Hippocampal formation (tissue), 2 donors: Measurements from ENCODE around the gene POLR3C.
A peak's percentile ranks its signal among the peaks of the same experiment; 100 is the strongest.
"Not testable (repeated sequence)": the region's sequence is repeated elsewhere in the genome, so short reads cannot be mapped to it uniquely, and the experiment has no call there.

Experiments
- DNase-seq, 2 donors: peaks; one replicate each; lab custom pipeline; 2025; lab: John Stamatoyannopoulos, UW

The POLR3C gene

DNA sequence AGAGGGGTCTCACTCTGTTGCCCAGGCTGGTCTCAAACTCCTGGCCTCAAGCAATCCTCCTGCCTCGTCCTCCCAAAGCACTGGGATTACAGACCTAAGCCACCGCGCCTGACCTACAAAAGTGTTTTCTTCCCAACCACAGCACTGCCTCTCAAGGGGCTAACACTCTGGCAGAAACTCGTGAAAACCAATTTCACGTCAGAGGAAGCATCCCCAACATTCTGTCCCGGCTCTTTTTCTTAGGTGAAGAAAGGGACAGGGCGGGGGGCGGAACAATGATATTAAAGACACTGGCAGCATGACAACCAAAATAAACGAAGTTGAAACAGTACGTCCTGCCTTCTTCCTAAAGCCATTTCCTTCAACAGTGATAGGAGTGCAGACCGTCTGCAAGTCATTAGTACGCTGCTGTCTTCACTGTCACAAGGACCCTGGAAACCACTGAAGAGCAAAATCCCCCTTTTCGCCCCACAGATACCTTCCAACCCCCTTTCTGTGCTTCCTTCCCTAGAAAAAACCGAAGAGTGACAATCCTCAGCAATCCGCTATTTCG is 1.1 kb upstream of the POLR3C start:
- DNase-seq = not testable (repeated sequence)

GRCh38 chr1:145824499-145824842 is 471 bp downstream of the POLR3C start:
- DNase-seq = no peak

- no peak for DNase-seq
Observed at GRCh38 chr1:145826030-145826429, 2.0 kb downstream of the POLR3C start.

DNA sequence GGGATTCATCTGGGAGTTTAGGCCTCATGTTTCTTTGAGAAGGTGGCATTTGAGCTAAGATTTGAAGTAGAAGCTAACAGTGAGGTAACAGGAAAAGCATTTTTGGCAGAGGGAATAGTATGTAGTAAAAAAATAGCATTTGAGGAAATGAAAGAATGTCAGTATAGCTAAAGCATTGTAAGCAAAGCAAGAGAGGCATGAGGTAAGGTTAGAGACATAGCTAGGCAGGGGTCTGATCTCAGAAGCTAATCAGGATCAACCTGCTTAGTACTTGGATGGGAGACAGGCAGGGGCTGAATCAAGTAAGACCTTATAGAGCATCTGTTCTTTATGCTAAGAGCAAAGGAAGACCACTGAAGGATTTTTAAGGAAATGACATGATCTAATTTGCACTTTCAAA is 4.0 kb downstream of the POLR3C start:
- no peak for DNase-seq

GRCh38 chr1:145828367-145829026 is 4.5 kb downstream of the POLR3C start:
- no peak for DNase-seq

GRCh38 chr1:145830810-145831209 is 6.8 kb downstream of the POLR3C start:
- not testable (repeated sequence) for DNase-seq

DNA sequence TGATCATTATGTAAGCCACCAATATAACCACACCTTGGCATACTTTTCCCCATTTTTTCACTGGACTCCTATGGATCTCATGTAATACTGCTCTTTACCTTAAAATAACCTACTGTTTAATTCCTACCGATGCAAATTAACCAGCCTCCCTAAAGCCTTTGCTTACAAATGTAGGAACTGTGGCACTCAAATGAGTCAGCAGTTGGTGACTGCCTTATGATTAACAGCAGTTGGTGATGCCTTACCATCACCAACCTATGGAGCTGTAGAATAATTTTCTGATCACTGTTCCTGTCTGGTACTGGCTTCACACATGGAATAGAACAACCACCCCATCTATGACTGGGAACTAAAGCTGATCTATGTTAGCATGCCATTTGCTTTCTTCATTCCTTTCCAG is 13.7 kb downstream of the POLR3C start:
- DNase-seq = no peak

DNA sequence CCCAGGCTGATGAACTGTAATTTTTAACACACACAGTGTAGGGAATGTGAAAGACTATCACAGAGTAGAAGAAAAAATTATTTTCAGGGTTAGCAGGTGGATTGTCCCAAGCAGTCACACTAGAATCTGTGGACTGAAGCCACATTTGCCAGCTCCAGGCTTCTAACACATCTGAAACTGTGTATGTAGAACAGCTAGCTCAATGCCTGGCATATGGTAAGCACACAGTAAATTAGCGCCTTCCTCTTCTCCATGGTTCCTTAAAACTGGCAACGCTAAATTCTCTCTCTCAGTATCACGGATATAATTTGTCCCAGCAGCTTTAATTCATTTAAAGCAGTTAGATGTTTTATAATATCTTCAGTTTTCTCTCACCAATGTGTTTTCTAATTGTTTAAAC is 19.0 kb downstream of the POLR3C start:
- peak in 1 of 2 donors; percentile 39 for DNase-seq

DNA sequence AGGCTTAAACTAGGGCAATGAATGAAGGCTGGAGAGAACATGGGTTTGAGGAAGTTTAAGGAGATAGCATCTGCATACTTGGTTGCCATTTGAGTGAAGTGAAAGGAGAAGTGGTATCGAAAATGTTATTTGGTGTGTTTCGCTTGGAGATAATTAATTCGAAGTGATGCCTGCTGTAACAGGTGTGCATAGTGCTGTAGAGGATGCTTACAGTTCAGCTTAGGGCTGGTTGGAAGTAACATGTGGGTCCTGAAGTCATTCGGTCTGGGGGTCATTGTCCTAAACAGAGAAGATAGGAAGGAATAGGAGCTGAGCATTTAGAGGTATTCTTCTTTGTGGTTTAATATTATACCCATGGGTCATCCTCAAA is 21.1 kb downstream of the POLR3C start:
- DNase-seq = no peak

DNA sequence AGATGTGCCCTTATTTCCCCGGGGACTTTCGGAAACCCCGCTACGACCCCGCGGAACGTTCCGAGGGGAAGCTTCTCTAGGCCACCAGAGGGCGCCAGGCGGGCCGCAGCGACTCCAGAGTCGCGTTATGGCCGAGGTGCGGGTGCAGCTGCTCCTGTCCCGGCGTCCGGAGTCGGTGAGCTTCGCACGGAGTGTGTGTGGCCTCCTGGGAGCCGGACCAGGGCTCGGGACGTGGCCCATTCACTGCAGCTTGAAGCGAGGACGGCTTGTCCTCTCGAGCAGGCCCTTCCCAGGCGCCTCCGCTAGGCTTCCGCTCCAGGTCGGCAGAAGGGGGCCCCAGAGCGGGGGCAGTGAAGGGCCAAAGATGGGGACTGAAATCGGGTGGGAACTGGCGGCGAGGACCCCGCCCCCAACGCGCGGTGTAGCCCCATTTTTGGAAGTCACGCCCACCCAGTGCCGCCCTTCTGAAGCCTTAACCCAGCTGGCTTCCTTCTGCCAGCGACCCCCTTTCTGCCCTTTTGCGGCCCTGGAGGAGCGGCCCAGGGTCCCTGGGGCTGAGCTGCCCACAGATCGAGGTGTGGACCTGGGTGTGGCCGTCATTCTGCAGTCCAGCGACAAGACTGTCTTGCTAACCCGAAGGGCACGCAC is 21.6 kb downstream of the POLR3C start, which contains the start of gene NUDT17:
NUDT17 (plus strand) TSS at position 117 of the 648 bp plus-strand sequence; CDS start at position 128, 11 bp downstream.
- peak; percentile 51 to 57 for DNase-seq

GRCh38 chr1:145846201-145846612 is 22.2 kb downstream of the POLR3C start:
- no peak for DNase-seq

DNA sequence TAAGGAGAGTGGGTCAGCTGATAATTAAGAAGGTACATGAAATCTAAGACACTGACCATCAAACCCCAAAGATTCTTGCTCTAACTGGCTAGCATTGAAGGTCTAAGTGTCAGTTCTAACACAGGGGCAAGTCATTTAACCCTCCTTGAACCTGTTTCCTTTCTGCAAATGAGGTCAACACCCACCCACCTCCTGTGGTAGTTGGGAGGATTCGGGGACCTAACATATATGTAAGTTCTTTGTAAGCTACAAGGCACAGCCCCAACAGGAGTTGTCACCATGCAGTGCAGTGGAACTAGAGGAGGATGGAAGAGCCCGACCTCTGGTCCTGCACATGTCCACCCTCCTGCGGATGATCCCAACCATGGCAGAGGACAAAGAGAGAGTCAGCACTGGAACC is 23.8 kb downstream of the POLR3C start:
- DNase-seq = no peak

DNA sequence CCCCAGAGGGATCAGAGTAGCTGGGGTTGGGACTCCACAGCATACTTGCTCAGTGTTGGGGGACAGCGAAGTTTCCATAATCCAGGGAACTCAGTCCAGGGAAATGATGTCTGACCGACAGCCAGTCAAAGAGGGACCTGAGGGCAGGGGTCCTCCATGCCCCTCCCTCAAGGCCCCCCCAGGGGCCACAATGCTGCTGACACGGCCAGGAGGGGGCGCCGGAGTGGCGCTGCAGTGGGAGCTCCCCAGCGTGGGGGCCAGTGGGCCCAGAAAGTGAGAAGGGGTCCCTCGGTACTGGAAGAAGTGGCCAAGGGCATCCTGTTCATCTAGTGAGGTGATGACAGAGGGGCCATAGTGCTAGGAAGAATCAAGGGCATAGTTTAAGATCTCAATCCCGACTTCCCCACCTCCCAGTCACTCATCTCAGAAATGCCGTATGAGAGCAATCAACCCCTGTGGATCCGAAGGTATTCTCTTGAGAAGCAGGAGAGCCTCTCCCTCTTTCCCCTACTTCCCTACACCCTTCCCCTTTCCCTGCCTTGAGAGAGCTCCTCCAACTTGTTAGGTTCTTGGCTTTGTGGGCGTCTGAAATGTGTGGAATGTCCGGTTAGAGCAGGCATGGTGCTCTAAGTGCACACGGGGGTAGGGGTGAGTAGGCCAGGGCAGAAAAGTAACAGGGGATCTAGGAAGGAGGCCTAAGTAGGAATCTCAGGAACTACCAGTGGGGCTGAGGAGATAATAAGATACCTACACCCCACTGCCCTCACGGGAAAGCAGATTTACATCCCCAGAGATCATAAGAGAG is 25.6 kb downstream of the POLR3C start:
- no peak for DNase-seq

DNA sequence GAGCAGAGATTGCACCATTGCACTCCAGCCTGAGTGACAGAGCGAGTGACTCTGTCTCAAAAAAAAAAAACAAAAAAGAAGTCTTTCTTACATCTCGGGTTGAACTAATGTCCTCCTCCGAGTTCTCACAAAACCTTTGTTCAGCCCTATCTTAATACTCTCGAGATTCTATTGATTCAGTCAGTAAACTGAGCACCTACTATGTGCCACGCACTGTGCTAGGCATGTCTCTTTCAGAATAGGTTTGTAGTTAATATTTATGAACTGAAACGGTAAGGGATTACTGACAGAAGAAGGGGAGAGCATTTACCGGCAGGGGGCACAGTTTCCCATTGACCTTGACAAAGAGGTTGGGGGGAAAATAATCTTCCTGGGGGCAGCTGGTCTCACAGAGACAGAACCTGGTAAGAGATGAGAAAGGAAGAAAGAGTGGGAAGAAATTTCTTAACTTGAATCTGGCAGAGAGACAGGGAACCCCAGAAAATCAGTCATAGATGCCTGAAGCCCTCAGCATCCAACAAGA is 31.5 kb downstream of the POLR3C start:
- DNase-seq = no peak

DNA sequence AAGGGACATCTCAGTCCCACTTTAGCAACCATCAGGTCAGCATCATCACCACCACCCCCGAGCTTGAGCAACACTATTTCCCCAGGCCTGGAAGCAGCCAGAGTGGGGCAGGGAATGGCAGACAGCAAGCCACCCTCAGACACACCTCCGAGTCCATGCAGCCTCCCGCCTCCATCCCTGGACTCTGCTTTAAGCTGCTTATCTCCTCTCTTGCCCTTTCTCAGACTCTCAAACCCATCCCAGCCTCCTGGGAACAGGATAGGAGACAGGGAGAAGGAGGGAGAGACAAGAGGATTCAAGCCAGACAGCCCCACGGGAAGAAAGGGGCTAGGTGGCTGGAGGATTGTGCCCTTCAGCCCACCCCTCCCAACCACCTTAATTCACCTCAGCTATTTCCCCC is 33.2 kb downstream of the POLR3C start:
- DNase-seq = no peak

- peak in 1 of 2 donors; percentile 37 for DNase-seq
Observed at GRCh38 chr1:145858238-145858900, 34.4 kb downstream of the POLR3C start.

DNA sequence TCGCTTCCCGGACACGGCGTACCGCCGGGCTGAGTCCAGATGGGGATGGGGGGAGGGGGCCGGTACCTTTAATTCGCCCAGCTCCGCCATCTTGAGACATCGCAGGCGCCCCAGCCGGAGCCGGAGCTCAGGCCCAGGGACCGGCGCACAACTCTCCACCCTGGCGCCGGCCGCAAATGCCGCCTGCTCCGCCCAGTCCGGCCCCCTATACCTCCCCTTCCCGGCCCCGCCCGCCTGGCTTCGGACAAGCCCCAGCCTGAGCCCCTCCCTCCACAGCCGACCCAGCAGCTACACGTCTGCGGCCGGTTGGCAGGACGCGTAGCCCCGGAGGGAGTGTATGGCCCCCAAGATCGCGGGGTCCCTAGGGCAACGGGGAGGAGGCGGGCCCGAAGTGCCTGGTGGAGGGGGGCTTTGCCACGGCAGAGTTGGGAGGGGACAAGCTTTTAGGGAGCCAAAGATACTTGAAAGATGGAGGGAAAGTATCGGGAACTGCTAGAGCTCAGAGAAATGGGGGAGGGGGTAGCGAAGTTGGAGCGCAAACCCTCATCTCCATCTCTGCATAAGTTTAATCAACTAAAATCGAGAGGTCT is 35.0 kb downstream of the POLR3C start, which contains the start of gene PIAS3:
PIAS3 (minus strand) TSS at position 181 of the 590 bp plus-strand sequence; CDS start at position 90, 91 bp downstream.
- DNase-seq = peak; percentile 84 to 92

DNA sequence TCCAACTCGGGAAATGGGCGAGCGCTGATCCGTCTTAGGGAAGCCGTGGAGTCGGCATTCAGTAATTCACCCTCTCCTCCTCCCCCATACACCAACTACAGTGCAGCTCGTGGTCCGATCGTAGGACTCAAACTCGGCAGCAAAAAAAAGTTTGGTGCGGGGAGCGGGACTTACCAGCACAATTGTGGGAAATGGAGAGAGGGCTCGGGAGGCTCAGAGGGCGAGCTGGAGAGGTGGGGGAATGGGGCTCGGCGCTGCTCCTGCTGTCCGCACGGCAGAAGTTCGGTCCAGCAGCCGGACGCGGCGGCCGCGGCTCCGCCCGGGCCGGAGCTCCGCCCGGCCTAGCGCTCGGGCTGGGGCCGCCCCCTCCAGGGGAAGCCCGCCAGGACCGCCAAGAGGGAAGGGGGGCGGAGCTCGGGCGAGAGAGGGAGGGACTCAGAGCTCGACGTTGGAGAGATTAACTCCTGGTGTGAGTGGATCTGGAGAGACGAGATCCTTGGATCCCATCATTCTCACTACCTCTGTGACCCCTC is 35.6 kb downstream of the POLR3C start:
- peak; percentile 82 to 84 for DNase-seq

DNA sequence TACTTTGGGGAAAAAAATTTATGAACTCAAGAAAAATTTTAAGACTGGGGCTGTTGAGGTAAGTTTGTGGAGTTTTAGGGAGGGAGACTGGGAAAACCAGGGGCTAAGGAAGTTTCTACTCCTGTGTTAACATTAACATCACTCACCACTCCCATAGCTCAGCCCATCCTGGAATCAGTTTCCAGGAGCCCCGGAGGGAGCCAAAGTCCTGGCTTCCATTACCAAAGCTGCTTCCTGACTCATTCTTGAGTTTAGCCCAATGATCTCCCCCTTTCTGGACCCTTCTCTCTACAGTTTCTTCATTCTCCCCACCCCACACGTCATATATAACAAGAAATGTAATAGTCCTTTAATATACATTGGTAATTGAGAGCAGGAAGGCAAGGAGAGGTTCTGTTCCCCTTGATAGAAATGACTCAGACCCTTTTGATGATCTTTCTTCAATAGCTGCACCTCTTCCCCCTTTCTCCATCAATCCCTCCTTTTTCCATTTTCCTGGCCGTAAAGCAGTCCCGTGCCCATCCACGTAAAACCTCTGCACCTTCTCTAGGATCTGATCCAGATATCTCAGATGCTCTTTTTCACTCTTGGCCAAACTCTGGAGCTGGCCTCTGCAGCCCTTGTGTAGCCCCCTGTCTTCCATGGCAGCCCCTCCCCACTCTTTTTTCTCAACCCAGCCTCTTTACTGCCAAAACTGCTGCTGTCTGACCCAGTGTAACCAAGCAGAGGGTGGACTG is 39.5 kb downstream of the POLR3C start:
- no peak for DNase-seq

DNA sequence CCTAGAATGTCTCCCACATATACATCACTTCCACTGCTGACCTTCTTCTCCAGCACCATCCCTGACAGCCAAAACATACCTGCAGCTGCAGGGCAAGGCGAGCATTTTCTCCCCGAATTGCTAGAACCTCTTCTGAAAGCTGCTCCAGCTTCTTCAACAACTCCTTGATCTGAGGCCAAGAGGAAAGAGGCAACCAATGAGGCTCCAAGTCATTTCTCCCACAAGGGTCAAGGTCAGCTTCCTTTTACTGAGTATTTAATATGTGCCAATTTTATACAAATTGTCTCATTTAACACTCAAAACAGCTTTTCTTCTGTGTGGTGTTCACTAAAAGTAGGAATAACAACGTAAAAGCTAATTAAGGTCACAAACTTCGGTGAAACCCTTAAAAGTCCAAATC is 44.2 kb downstream of the POLR3C start:
- DNase-seq = no peak
